Stimulated activated naive CD4-positive, alpha-beta T cell (primary cell): ENCODE data around the gene COLQ.
A peak's percentile ranks its signal among the peaks of the same experiment; 100 is the strongest.

ENCODE experiments used
- DNase-seq, 6 experiments: peaks; one replicate each; lab custom pipeline; 2025; lab: John Stamatoyannopoulos, UW

COLQ gene

GRCh38 chr3:15454965-15455364 lies 66.5 kb downstream of the COLQ start:
- no peak for DNase-seq

DNA sequence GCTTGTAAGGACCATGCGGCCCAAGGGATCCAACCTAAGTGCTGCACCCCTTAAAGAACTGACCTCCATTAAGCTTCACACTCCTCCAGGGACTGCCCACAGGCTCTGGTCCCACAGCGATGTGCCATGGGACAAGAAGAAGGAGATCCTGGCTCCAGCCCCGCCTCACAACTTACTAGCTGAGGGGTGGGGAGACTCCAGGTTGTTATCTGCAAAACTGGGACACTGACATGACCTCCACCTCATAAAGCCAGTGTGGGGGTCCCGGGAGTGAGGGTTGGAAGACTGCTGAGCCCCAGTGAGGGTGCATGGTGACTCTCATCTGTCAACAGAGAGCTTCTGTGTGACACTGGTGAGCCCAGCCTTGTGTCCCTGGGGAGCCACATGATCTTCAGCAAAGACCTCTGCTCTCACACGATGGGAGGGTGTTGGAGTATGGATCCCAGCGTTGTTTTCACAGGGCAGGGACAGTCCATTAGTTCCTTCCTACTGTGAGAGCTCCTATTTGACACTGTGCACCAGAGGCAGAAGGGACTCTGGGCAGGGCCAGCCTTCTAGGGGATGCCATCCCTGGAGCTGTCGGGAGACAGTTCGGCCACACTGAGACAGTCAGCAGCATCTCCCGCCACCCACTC lies 67.4 kb downstream of the COLQ start:
- DNase-seq: no peak

DNA sequence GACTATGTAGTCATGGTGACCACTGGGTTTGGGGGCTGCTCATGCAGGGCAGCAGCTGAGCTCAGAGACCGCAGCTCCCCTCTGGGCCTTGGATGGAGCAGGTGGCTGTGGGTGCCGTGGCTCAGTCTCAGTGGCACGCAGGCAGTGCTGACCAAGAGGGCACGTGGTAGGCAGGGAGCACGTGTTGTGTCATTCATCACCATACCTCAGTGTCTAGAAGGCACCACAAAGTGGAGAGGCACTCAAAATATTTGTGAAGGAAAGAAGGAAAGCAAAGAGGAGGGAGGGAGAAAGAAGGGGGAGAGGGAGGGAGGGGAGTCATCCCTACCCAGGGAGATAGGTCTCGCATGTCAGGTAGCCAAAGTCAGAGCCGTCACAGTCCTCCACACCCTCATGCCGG lies 68.0 kb downstream of the COLQ start:
- DNase-seq: no peak

- DNase-seq: no peak
Observed at GRCh38 chr3:15452961-15453360, 68.5 kb downstream of the COLQ start.

GRCh38 chr3:15452156-15452555 lies 69.3 kb downstream of the COLQ start:
- DNase-seq: no peak

GRCh38 chr3:15451216-15452113 lies 70.0 kb downstream of the COLQ start:
- no peak for DNase-seq

DNA sequence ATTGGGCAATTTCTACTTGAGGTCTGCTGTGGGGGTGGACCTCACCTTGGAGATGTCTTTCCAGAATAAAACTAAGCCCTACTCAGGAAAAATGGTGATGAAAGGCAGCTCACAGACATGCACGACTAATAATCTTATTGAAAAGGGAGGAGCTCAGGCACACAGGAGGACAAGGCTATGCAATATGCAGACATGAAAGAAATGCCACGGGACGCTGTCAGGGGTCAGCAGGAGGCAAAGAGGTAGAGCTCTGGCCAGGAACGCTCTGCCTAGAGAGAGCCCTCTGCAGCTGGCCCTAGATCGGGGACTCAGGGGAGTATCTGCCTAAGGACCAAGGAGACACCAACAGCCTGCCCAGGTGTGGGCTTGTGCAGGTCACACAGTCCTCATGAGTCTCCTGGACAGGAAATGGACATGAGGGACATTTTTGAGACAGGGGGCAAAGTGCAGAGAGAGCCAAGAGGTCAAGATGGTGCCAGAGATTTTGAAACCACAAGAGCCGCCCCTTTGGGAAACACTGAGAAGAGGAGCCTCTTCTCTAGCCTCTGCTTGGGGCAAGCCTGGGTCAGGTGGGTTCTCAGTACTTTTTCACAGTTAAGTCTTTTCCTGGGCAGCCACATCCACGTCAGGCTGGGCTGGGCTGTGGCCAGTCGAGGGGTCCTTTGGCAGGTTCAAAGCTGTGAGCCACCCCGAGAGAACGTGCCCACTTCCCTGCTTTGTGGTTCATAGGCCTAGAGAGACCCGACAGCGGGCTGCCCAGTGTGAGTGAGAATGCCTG lies 70.9 kb downstream of the COLQ start:
- no peak for DNase-seq

DNA sequence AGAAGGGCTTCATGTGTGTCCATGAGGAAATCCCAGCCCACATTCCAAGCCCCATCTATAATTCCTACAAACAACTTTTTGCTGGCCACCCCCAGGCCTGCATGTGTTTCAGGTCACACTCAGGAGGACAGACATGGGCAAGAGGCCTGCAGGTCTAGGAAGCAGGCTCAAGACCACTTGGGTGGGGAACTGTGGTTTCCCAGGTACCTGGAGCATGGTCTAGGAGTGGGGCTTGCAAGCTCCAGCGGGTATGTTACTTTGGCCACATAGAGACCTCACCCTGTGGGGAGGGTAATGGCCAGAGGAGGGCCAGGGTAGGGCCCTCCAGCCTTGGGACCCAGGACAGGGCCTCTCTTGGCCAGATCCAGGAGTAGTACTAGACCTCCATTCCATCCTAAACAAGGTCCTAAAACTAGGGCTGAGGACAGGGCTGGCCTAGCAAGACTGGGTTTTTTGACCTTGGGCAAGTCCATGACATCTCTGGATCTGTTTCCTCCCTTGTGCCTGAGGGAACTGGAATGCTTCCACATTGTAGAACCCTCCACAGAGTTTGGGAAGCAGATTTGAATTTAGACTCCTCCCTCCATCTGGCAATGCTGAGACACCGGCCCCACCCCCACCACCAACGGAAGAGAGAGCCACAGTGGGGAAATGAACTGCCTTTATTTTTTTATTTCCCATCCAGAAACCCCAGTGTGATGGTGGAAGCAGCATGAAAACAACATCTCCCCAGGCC lies 71.8 kb downstream of the COLQ start:
- DNase-seq: no peak

GRCh38 chr3:15443826-15444524 lies 77.5 kb downstream of the COLQ start:
- no peak for DNase-seq

DNA sequence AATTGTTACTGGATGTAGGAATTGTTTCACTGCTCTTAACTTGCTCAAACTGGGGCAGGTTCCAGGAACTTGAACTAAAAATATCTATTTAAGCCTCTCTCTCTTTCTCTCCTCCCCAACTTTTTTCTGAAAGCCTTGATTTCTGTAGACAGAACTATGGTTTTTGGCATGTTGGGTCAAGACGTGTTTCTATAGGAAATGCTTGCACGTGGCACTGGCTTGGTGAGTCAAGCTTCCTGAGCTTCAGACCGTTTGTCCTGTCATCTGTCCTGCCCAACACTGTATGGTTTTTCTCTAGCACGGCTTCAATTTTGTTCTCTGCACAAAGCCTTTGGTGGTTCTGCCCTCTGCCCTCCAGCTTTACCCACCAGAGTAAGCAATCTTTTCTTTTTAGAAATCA lies 80.6 kb downstream of the COLQ start:
- DNase-seq: no peak

DNA sequence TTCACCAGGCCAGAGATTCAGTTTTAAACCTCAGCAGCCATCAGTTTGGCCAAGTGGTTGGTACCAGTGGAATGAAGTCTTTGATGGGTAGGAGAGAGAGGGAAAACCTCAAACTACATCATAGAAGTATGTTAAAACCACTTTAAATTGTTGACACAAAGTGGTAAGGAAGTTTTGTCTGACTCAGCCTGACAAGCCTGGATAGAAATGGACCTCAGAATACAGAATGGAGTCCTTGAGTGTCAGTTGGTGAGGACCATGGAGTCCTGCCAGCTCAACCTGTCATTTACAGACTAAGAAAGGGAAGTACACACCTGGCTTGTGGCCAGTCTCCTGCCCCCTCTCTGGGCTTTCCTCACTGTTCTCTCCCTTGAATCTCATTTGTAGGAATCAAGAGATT lies 82.0 kb downstream of the COLQ start:
- no peak for DNase-seq

- DNase-seq: no peak
Observed at GRCh38 chr3:15438983-15439382, 82.5 kb downstream of the COLQ start.

GRCh38 chr3:15436246-15436645 lies 85.3 kb downstream of the COLQ start:
- no peak for DNase-seq

GRCh38 chr3:15434756-15435155 lies 86.8 kb downstream of the COLQ start:
- DNase-seq: no peak

GRCh38 chr3:15433531-15433930 lies 88.0 kb downstream of the COLQ start:
- no peak for DNase-seq

DNA sequence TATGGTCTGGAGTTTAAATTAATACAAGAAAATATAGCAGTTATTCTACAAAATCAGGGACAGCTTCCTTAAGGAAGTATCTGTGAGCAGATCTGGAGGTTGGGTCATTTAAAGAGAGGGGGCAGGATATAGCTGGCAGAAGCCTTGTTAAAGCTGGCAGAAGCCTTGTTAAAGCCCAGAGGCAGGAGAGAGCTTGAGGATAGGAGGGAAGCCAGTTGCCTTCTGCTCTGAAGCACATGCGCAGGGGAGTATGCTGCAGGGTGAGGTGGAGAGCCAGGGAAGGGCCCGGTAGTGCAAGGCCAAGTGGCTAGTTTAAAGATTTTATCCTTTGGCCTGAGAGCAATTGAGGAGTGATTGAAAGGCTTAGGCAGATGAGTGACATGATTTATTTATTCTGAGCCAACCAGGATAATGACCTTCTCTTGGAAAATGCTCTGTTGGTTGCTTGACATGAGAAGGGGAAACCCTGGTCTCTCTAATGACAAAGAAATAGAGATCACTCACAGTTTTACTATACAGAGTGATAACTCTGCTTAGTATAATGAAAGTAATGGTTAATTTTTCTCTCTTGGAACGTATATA lies 90.2 kb downstream of the COLQ start:
- no peak for DNase-seq

DNA sequence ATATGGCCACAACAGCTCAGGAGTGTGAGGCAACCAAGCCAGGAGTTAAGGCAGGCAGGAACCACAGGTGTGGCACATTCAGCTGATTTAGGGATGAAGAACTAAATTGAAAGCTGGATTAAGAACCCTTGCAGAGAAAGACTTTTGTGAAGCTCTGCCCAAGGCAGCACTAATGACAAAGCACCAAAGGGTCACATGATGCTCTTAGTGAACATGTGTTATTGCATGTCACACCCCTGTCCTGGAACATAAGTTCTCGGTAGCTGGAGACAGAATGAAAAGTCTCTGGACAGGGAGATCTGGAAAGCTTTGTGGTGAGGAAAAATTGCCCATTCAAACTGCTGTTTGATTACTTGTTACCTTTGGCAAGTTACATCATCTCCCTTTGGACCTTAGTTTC lies 90.9 kb downstream of the COLQ start:
- no peak for DNase-seq

- DNase-seq: no peak
Observed at GRCh38 chr3:15429080-15429479, 92.4 kb downstream of the COLQ start.

DNA sequence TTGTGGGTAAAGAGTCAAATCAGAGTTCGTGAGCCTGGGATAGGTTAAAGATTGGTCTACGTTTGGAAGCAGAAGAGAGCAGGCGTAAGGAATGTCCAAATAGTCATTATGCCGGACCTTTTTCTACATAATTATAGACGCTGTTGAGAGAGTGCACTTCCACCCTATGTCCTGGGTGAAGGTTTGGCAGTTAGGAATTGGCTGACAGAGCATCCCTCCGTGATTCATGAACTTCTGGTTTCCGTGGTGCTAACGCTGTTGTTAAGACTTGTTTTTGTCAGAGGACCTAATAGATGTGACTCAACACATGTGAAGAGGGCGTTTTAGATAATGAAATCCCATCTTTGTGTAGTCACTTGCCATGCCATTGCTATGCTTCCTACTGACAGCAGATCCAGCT lies 93.0 kb downstream of the COLQ start:
- DNase-seq: peak in 1 of 6 experiments; percentile 3

GRCh38 chr3:15427981-15428380 lies 93.5 kb downstream of the COLQ start:
- DNase-seq: peak in 1 of 6 experiments; percentile 14
